Esophagus squamous epithelium (tissue), 5 donors: ENCODE results near the gene LRRC4C. TPM values are rescaled to one million over a fixed set of nuclear protein-coding genes. Genes with fewer than 3 reads are reported as not detected.
A peak's percentile ranks its signal among the peaks of the same experiment; 100 is the strongest.

Experiments used
- DNase-seq: peaks from one replicate; lab custom pipeline; 2025; lab: John Stamatoyannopoulos, UW
- H3K27ac ChIP-seq, 4 donors: fragments of 200-600 bp; sonication (generic); one replicate each; pipeline ENCODE4 v1.5.1; 2016 to 2019; ENCODE audit warnings: mild to moderate bottlenecking in 1 of 4
- H3K27me3 ChIP-seq, 4 donors: fragments of 200-600 bp; sonication (generic); 1 replicate in 3 of 4; 2 replicates in 1 of 4; pipeline versions ENCODE4 v1.5.1 to v1.6.0; 2017 to 2021; ENCODE audit warnings: antibody characterized with exemption in 1 of 4
- H3K36me3 ChIP-seq, 3 donors: fragments of 200-600 bp; sonication (generic); one replicate each; pipeline ENCODE4 v1.5.1; 2016 to 2019
- H3K4me1 ChIP-seq, 3 donors: fragments of 200-600 bp; sonication (generic); one replicate each; pipeline ENCODE4 v1.5.1; 2017 to 2019
- H3K4me3 ChIP-seq, 4 donors: fragments of 200-600 bp; sonication (generic); 1 replicate in 3 of 4; 2 replicates in 1 of 4; pipeline ENCODE4 v1.5.1; 2016 to 2019; ENCODE audit warnings: mild to moderate bottlenecking in 2 of 4, moderate library complexity in 1 of 4
- H3K9me3 ChIP-seq, 3 donors: fragments of 200-600 bp; sonication (generic); one replicate each; pipeline ENCODE4 v1.5.1; 2016 to 2019
- POLR2A ChIP-seq, 4 donors: fragments of 450-650 bp; IDR thresholded peaks; one replicate each; pipeline ENCODE4 v1.6.1; 2017; ENCODE audit warnings: antibody characterized with exemption in 4 of 4, mild to moderate bottlenecking in 4 of 4, moderate library complexity in 3 of 4
- WGBS, 2 donors: methylation state at CpG; one replicate each; pipeline ENCODE4 v1.1.5; 2018; 5-methylcytosine and 5-hydroxymethylcytosine counted together
- intact Hi-C: fragments of 100-400 bp; cut with DNase I; formaldehyde crosslinking; loops from one replicate; pipeline ENCODE4 v1.15.0; 2022
- total RNA-seq, 4 donors: library from RNA; depleted of rRNA; stranded (reverse); fragments of >200 nt; gene quantifications; one replicate each; pipeline ENCODE4 v1.1.0, GENCODE V29; 2016
- TF ChIP-seq, protein P1 (sequence below), 6 experiments: fragments of 450-650 bp in 4 of 6; fragments of 200-600 bp in 2 of 6; sonication (generic) in 2 of 6; IDR thresholded peaks; one replicate each; pipeline ENCODE4 v1.5.1; 2016 to 2019; ENCODE audit warnings: antibody characterized with exemption in 6 of 6, mild to moderate bottlenecking in 4 of 6, moderate library complexity in 4 of 6
- donor health status: DM: yes; HTN: yes; CAD: no.

LRRC4C gene
- total RNA-seq, 4 donors from 2014 or later: 0.09 to 0.38 (median 0.30) TPM; not detected in 1

DNA sequence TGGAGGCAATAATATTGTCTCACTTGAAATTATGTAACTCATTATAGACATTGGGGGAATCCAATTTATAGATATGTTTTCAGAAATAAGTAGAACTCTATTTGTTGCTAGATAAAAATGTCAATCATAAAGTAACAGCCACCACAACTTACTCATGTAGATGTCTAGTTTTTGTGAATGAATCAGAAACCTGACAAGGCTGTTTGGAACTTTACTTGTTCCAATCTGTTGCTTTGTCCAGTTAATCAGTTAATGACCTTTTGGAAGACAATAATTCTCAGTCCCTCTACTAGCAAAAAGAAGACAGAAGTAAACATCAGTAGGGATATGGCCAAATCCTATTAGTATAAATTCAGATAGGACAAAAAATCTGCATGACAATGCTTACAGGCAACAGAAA, 1143.3 kb downstream of the LRRC4C start:
- no peaks in the 10 kb centered on the region for H3K4me1 ChIP-seq
- H3K9me3 ChIP-seq: no peaks in the 10 kb centered on the region
- H3K27ac ChIP-seq: no peak overlapping the region
- no peaks in the 10 kb centered on the region for H3K27me3 ChIP-seq
- TF ChIP-seq, protein P1, sequence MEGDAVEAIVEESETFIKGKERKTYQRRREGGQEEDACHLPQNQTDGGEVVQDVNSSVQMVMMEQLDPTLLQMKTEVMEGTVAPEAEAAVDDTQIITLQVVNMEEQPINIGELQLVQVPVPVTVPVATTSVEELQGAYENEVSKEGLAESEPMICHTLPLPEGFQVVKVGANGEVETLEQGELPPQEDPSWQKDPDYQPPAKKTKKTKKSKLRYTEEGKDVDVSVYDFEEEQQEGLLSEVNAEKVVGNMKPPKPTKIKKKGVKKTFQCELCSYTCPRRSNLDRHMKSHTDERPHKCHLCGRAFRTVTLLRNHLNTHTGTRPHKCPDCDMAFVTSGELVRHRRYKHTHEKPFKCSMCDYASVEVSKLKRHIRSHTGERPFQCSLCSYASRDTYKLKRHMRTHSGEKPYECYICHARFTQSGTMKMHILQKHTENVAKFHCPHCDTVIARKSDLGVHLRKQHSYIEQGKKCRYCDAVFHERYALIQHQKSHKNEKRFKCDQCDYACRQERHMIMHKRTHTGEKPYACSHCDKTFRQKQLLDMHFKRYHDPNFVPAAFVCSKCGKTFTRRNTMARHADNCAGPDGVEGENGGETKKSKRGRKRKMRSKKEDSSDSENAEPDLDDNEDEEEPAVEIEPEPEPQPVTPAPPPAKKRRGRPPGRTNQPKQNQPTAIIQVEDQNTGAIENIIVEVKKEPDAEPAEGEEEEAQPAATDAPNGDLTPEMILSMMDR (IDR thresholded peaks at IDR 0.05): no peak
- TF ChIP-seq POLR2A (IDR thresholded peaks at IDR 0.05): no peak
- H3K4me3 ChIP-seq: no peak overlapping the region
- DNase-seq: no peak
- no peaks in the 10 kb centered on the region for H3K36me3 ChIP-seq
- intact Hi-C loops: no loop called here

DNA sequence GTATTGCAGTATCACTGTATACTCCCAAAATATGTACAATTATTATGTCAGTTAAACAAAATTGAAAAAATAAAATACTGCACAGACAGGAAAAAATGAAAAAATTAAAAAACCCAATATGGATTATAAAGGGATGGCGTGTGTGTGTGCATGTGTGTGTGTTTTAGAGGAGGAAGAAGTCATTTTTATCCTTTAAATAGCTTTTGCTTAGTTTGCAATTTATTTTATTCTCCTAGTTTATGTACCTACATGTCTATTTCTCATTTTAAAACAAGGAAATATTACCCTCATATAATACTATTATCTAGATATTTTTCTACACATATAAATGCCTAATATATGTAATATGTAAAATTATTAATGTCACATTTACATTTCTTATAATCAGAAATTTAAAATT, 1144.3 kb downstream of the LRRC4C start:
- 45 to 50% methylated on average over 1 of the region's 1 CpG for WGBS, 2 donors
- TF ChIP-seq, protein P1 (IDR thresholded peaks at IDR 0.05): no peak
- no peak for TF ChIP-seq POLR2A (IDR thresholded peaks at IDR 0.05)
- no peak for DNase-seq
- intact Hi-C loops: no loop called here
- H3K4me1 ChIP-seq: no peaks in the 10 kb centered on the region
- no peak overlapping the region for H3K27ac ChIP-seq
- no peaks in the 10 kb centered on the region for H3K36me3 ChIP-seq
- no peaks in the 10 kb centered on the region for H3K9me3 ChIP-seq
- H3K27me3 ChIP-seq: no peaks in the 10 kb centered on the region
- H3K4me3 ChIP-seq: no peak overlapping the region

DNA sequence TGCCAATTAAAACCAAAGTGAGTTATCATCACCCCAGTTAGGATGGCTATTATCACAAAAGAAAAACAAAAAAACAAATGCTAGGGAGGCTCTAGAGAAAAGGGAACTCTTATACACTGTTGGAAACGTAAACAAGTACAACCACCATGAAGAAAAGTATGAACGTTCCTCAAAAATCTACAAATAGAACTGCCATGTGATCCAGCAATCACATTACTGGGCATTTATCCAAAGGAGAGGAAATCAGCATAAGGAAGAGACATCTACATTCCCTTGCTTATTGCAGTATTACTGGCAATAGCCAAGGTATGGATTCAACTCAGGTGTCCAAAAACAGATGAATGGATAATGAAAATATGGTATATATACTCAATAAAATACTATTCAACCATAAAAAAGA, 1145.1 kb downstream of the LRRC4C start:
- DNase-seq: no peak
- H3K36me3 ChIP-seq: no peaks in the 10 kb centered on the region
- 29 to 31% methylated on average over 2 of the region's 2 CpGs for WGBS, 2 donors

GRCh38 chr11:40306938-40307548, 1152.4 kb downstream of the LRRC4C start:
- H3K9me3 ChIP-seq: no peaks in the 10 kb centered on the region
- WGBS, 2 donors: 0 to 17% methylated on average over 1 of the region's 1 CpG

More for the DNA sequence above, 1145.1 kb downstream of the LRRC4C start:
- no peak overlapping the region for H3K27ac ChIP-seq
- H3K4me3 ChIP-seq: no peak overlapping the region
- no peaks in the 10 kb centered on the region for H3K27me3 ChIP-seq
- no peaks in the 10 kb centered on the region for H3K4me1 ChIP-seq
- TF ChIP-seq POLR2A (IDR thresholded peaks at IDR 0.05): no peak
- TF ChIP-seq, protein P1 (IDR thresholded peaks at IDR 0.05): no peak
- no peaks in the 10 kb centered on the region for H3K9me3 ChIP-seq
- intact Hi-C loops: no loop called here

GRCh38 chr11:40302669-40303068, 1156.8 kb downstream of the LRRC4C start:
- intact Hi-C loops: no loop called here
- Histone ChIP-seq H3K27ac (no peak overlapping the region), H3K4me1 (no peaks in the 10 kb centered on the region), H3K27me3 (no peaks in the 10 kb centered on the region), H3K36me3 (no peaks in the 10 kb centered on the region), H3K4me3 (no peak overlapping the region), H3K9me3 (no peaks in the 10 kb centered on the region)
- no peak for DNase-seq
- WGBS, 2 donors: 44 to 60% methylated on average over 4 of the region's 4 CpGs
- no peak for TF ChIP-seq POLR2A (IDR thresholded peaks at IDR 0.05)
- TF ChIP-seq, protein P1 (IDR thresholded peaks at IDR 0.05): no peak

More at GRCh38 chr11:40306938-40307548, 1152.4 kb downstream of the LRRC4C start:
- no peak overlapping the region for H3K27ac ChIP-seq
- intact Hi-C loops: no loop called here
- H3K4me3 ChIP-seq: no peak overlapping the region
- no peaks in the 10 kb centered on the region for H3K27me3 ChIP-seq
- no peak for DNase-seq
- no peaks in the 10 kb centered on the region for H3K36me3 ChIP-seq
- TF ChIP-seq, protein P1 (IDR thresholded peaks at IDR 0.05): peak in 3 of 6 experiments; percentile 12 to 33 (median 28)
- no peak for TF ChIP-seq POLR2A (IDR thresholded peaks at IDR 0.05)
- H3K4me1 ChIP-seq: no peaks in the 10 kb centered on the region
